ENCODE results near the gene POLR1A. TPM values are rescaled to one million over a fixed set of nuclear protein-coding genes. Genes with fewer than 3 reads are reported as not detected.

The POLR1A gene
- 10 to 100 TPM; 10.9 to 38.8 (median 17.7) TPM for total RNA-seq

- intact Hi-C loops (cut with DNase I; ENCODE audit: low total_unique reads) = no loop called here
- Histone ChIP-seq H3K4me1 (no peaks in the 10 kb centered on the region), H3K4me3 (peak within 1 kb of the TSS; percentile 66 to 77), H3K27ac (peak within 1 kb of the TSS; percentile 81 to 84), H3K9me3 (no peaks in the 10 kb centered on the region), H3K36me3 (no peaks in the 10 kb centered on the region), H3K27me3 (no peaks in the 10 kb centered on the region)
- DNase-seq = peak; percentile 88 to 92
- TF ChIP-seq POLR2A (IDR thresholded peaks at IDR 0.05) = no peak
- TF ChIP-seq, protein P1, sequence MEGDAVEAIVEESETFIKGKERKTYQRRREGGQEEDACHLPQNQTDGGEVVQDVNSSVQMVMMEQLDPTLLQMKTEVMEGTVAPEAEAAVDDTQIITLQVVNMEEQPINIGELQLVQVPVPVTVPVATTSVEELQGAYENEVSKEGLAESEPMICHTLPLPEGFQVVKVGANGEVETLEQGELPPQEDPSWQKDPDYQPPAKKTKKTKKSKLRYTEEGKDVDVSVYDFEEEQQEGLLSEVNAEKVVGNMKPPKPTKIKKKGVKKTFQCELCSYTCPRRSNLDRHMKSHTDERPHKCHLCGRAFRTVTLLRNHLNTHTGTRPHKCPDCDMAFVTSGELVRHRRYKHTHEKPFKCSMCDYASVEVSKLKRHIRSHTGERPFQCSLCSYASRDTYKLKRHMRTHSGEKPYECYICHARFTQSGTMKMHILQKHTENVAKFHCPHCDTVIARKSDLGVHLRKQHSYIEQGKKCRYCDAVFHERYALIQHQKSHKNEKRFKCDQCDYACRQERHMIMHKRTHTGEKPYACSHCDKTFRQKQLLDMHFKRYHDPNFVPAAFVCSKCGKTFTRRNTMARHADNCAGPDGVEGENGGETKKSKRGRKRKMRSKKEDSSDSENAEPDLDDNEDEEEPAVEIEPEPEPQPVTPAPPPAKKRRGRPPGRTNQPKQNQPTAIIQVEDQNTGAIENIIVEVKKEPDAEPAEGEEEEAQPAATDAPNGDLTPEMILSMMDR (IDR thresholded peaks at IDR 0.05) = peak in 1 of 4 experiments; percentile 10
These were observed at the start of gene POLR1A for GRCh38 chr2:86105252-86105968. Gene POLR1A, minus strand, starts transcription at chr2:86105886. Its CDS starts 110 bp downstream, at chr2:86105776.

- DNase-seq = no peak
- no peaks in the 10 kb centered on the region for H3K9me3 ChIP-seq
- intact Hi-C loops (cut with DNase I; ENCODE audit: low total_unique reads) = no loop called here
- H3K27ac ChIP-seq = no peak overlapping the region
- H3K4me3 ChIP-seq = no peak overlapping the region
- H3K36me3 ChIP-seq = no peaks in the 10 kb centered on the region
- H3K27me3 ChIP-seq = no peaks in the 10 kb centered on the region
- H3K4me1 ChIP-seq = no peaks in the 10 kb centered on the region
- TF ChIP-seq, protein P1 (IDR thresholded peaks at IDR 0.05) = no peak
- TF ChIP-seq POLR2A (IDR thresholded peaks at IDR 0.05) = no peak
These were observed 44.8 kb upstream of the POLR1A start for GRCh38 chr2:86150502-86150901.

GRCh38 chr2:86147793-86148192 lies 42.1 kb upstream of the POLR1A start:
- Histone ChIP-seq H3K9me3 (no peaks in the 10 kb centered on the region), H3K4me3 (no peak overlapping the region), H3K27ac (no peak overlapping the region), H3K36me3 (no peaks in the 10 kb centered on the region), H3K27me3 (no peaks in the 10 kb centered on the region), H3K4me1 (no peaks in the 10 kb centered on the region)
- intact Hi-C loops (cut with DNase I; ENCODE audit: low total_unique reads) = no loop called here
- TF ChIP-seq, protein P1 (IDR thresholded peaks at IDR 0.05) = no peak
- no peak for TF ChIP-seq POLR2A (IDR thresholded peaks at IDR 0.05)
- DNase-seq = no peak

- Histone ChIP-seq H3K9me3 (no peaks in the 10 kb centered on the region), H3K4me3 (no peak overlapping the region), H3K4me1 (no peaks in the 10 kb centered on the region), H3K27ac (no peak overlapping the region), H3K27me3 (no peaks in the 10 kb centered on the region), H3K36me3 (no peaks in the 10 kb centered on the region)
- TF ChIP-seq, protein P1 (IDR thresholded peaks at IDR 0.05) = no peak
- no peak for TF ChIP-seq POLR2A (IDR thresholded peaks at IDR 0.05)
- DNase-seq = no peak
- intact Hi-C loops (cut with DNase I; ENCODE audit: low total_unique reads) = no loop called here
These were observed 38.4 kb upstream of the POLR1A start for GRCh38 chr2:86143926-86144685.

- TF ChIP-seq, protein P1 (IDR thresholded peaks at IDR 0.05) = no peak
- TF ChIP-seq POLR2A (IDR thresholded peaks at IDR 0.05) = no peak
- Histone ChIP-seq H3K27ac (no peak overlapping the region), H3K27me3 (no peaks in the 10 kb centered on the region), H3K36me3 (no peaks in the 10 kb centered on the region), H3K4me3 (no peak overlapping the region), H3K9me3 (no peaks in the 10 kb centered on the region), H3K4me1 (no peaks in the 10 kb centered on the region)
- no peak for DNase-seq
- intact Hi-C loops (cut with DNase I; ENCODE audit: low total_unique reads) = no loop called here
These were observed 37.6 kb upstream of the POLR1A start for GRCh38 chr2:86143307-86143706.
